H1 (cell line): Measurements from ENCODE around the gene CNTNAP3B. TPM values are rescaled to one million over a fixed set of nuclear protein-coding genes. Genes with fewer than 3 reads are reported as not detected.
"Not testable (repeated sequence)": the region's sequence is repeated elsewhere in the genome, so short reads cannot be mapped to it uniquely, and the experiment has no call there.

Experiments
- CTCF ChIA-PET: fragments of 300-600 bp; sonication (Branson Sonifier 250); formaldehyde crosslinking; loops from one replicate; lab custom pipeline; 2021; ENCODE audit not compliant: partially characterized antibody; lab: Charles Lee
- POLR2A ChIA-PET: fragments of 300-600 bp; sonication (Branson Sonifier 250); formaldehyde crosslinking; loops from one replicate; lab custom pipeline; 2021; ENCODE audit warnings: inconsistent platforms; ENCODE audit not compliant: partially characterized antibody; lab: Charles Lee
- DNase-seq, 2 experiments: peaks; one replicate each; pipeline versions ENCODE4 v3.0.0 to v3.0.0-alpha.2; 2010 to 2022; ENCODE audit warnings: low spot score in 2 of 2, low read depth in 1 of 2, mixed read lengths in 1 of 2
- FAIRE-seq: peaks from 2 replicates; lab custom pipeline; 2011; peaks lifted over from hg19 to GRCh38; lab: Jason Lieb, UNC
- H2AFZ ChIP-seq: 2 replicates; pipeline ENCODE4 v1.8.1; 2012; ENCODE audit warnings: low read length, inconsistent platforms
- H2AK5ac ChIP-seq: 2 replicates; pipeline ENCODE4 v1.6.1; 2013; ENCODE audit warnings: low read depth, low read length
- H2BK120ac ChIP-seq: replicated peaks from 2 replicates; pipeline ENCODE3; 2013; ENCODE audit warnings: low read depth, low read length, inconsistent platforms
- H2BK12ac ChIP-seq: 2 replicates; pipeline ENCODE4 v1.6.1; 2013; ENCODE audit warnings: low read depth, low read length
- H2BK15ac ChIP-seq: 2 replicates; pipeline ENCODE4 v1.6.1; 2013; ENCODE audit warnings: low read length
- H2BK20ac ChIP-seq: 2 replicates; pipeline ENCODE4 v1.6.1; 2013; ENCODE audit warnings: low read length
- H2BK5ac ChIP-seq: 2 replicates; pipeline ENCODE4 v1.6.1; 2013; ENCODE audit warnings: low read depth, low read length
- H3K14ac ChIP-seq: 2 replicates; pipeline ENCODE4 v1.6.1; 2013; ENCODE audit warnings: inconsistent platforms; ENCODE audit not compliant: insufficient read length
- H3K18ac ChIP-seq: 2 replicates; pipeline ENCODE4 v1.6.1; 2013; ENCODE audit warnings: low read length; ENCODE audit errors: extremely low read depth
- H3K23ac ChIP-seq: 2 replicates; pipeline ENCODE4 v1.6.1; 2013; ENCODE audit warnings: inconsistent platforms; ENCODE audit not compliant: insufficient read length
- H3K23me2 ChIP-seq: 2 replicates; pipeline ENCODE4 v1.6.1; 2013; ENCODE audit warnings: low read depth, low read length
- H3K27ac ChIP-seq: 2 replicates; pipeline ENCODE4 v1.6.1; 2011; ENCODE audit warnings: low read depth, low read length, inconsistent platforms
- H3K27me3 ChIP-seq, 4 experiments: replicated peaks in 1 of 4; 1 replicate in 1 of 4; 2 replicates in 3 of 4; pipeline versions ENCODE4 v1.6.1 to v1.8.1; 2011 to 2013; ENCODE audit warnings: low read length in 3 of 4, mild to moderate bottlenecking in 3 of 4, inconsistent platforms in 2 of 4, mixed read lengths in 2 of 4, moderate library complexity in 1 of 4; ENCODE audit not compliant: control insufficient read depth in 3 of 4, insufficient read depth in 3 of 4; ENCODE audit errors: extremely low read depth in 1 of 4
- H3K36me3 ChIP-seq, 4 experiments: 2 replicates each; pipeline versions ENCODE4 v1.6.1 to v1.8.1; 2011 to 2013; ENCODE audit warnings: mild to moderate bottlenecking in 4 of 4, low read length in 3 of 4, moderate library complexity in 2 of 4, control low read depth in 1 of 4, inconsistent platforms in 1 of 4; ENCODE audit not compliant: insufficient read depth in 4 of 4, control insufficient read depth in 2 of 4
- H3K4ac ChIP-seq: replicated peaks from 2 replicates; pipeline ENCODE3; 2013; ENCODE audit warnings: low read length, low read depth, mixed read lengths, inconsistent platforms; ENCODE audit not compliant: insufficient read length
- H3K4me1 ChIP-seq, 4 experiments: replicated peaks in 1 of 4; 1 replicate in 1 of 4; 2 replicates in 3 of 4; pipeline versions ENCODE4 v1.6.1 to v1.8.1; 2011 to 2013; ENCODE audit warnings: low read length in 3 of 4, inconsistent platforms in 2 of 4, mixed read lengths in 1 of 4; ENCODE audit not compliant: insufficient read depth in 4 of 4, control insufficient read depth in 3 of 4
- H3K4me2 ChIP-seq, 2 experiments: 2 replicates each; pipeline versions ENCODE4 v1.6.1 to v1.8.1; 2011 to 2013; ENCODE audit warnings: low read depth in 2 of 2, low read length in 2 of 2, control low read depth in 1 of 2, inconsistent platforms in 1 of 2, mild to moderate bottlenecking in 1 of 2; ENCODE audit not compliant: insufficient read depth in 1 of 2
- H3K4me3 ChIP-seq, 4 experiments: fragments of 200-600, 300-600 bp in 1 of 4; sonication (generic), shearing (Covaris generic), sonication (Bioruptor Twin) in 1 of 4; 2 replicates each; pipeline versions ENCODE4 v1.5.1 to v1.8.1; 2011 to 2016; ENCODE audit warnings: low read length in 4 of 4, low read depth in 3 of 4, control low read depth in 2 of 4, inconsistent platforms in 2 of 4, mild to moderate bottlenecking in 2 of 4, mixed read lengths in 1 of 4, moderate library complexity in 1 of 4; ENCODE audit not compliant: insufficient read depth in 2 of 4; ENCODE audit errors: extremely low read depth in 1 of 4
- H3K56ac ChIP-seq: replicated peaks from 2 replicates; pipeline ENCODE3; 2013; ENCODE audit warnings: low read depth, mild to moderate bottlenecking, mixed read lengths, low read length, inconsistent platforms; ENCODE audit not compliant: insufficient read length
- H3K79me1 ChIP-seq: 2 replicates; pipeline ENCODE4 v1.6.1; 2013; ENCODE audit warnings: low read depth, low read length, control low read depth
- H3K79me2 ChIP-seq, 2 experiments: 2 replicates each; pipeline versions ENCODE4 v1.6.1 to v1.8.1; 2012 to 2013; ENCODE audit warnings: low read length in 2 of 2, mild to moderate bottlenecking in 2 of 2, inconsistent platforms in 1 of 2; ENCODE audit not compliant: insufficient read depth in 2 of 2, control insufficient read depth in 1 of 2
- H3K9ac ChIP-seq, 4 experiments: replicated peaks in 1 of 4; 1 replicate in 1 of 4; 2 replicates in 3 of 4; pipeline versions ENCODE4 v1.6.1 to v1.8.1; 2011 to 2013; ENCODE audit warnings: low read depth in 3 of 4, low read length in 3 of 4, control low read depth in 2 of 4, mild to moderate bottlenecking in 2 of 4, moderate library complexity in 2 of 4, inconsistent platforms in 1 of 4; ENCODE audit errors: extremely low read depth in 1 of 4
- H3K9me3 ChIP-seq, 2 experiments: 2 replicates each; pipeline versions ENCODE4 v1.6.1 to v1.8.1; 2012 to 2013; ENCODE audit warnings: mild to moderate bottlenecking in 2 of 2, moderate library complexity in 2 of 2, control low read depth in 1 of 2, inconsistent platforms in 1 of 2, low read depth in 1 of 2, low read length in 1 of 2, mixed read lengths in 1 of 2; ENCODE audit not compliant: insufficient read depth in 2 of 2
- H4K20me1 ChIP-seq, 2 experiments: replicated peaks in 1 of 2; 2 replicates each; pipeline versions ENCODE3 to v1.8.1; 2011 to 2013; ENCODE audit warnings: inconsistent platforms in 2 of 2, low read length in 2 of 2, mild to moderate bottlenecking in 1 of 2; ENCODE audit not compliant: insufficient read depth in 2 of 2, control insufficient read depth in 1 of 2
- H4K5ac ChIP-seq: 2 replicates; pipeline ENCODE4 v1.6.1; 2013; ENCODE audit warnings: low read length, low read depth, mixed read lengths, inconsistent platforms; ENCODE audit not compliant: insufficient read length
- H4K8ac ChIP-seq: 2 replicates; pipeline ENCODE4 v1.8.0; 2013; ENCODE audit warnings: mild to moderate bottlenecking, moderate library complexity, low read length, inconsistent platforms; ENCODE audit not compliant: insufficient read depth; ENCODE audit errors: extremely low read depth
- H4K91ac ChIP-seq: replicated peaks from 2 replicates; pipeline ENCODE3; 2013; ENCODE audit warnings: low read length, mixed read lengths, inconsistent platforms; ENCODE audit not compliant: insufficient read length
- WGBS, 2 experiments: shearing (Covaris generic) in 1 of 2; methylation state at CpG; one replicate each; pipeline versions ENCODE4 v1.1.6 to v1.1.7; 2013 to 2015; ENCODE audit warnings: low lambda C conversion rate in 2 of 2, mixed read lengths in 2 of 2, inconsistent platforms in 1 of 2, low coverage in 1 of 2, missing lambda C conversion rate in 1 of 2; ENCODE audit not compliant: insufficient replicate concordance in 2 of 2, insufficient coverage in 1 of 2, insufficient read length in 1 of 2; ENCODE audit errors: extremely low coverage in 1 of 2, missing lambda C conversion rate in 1 of 2; 5-methylcytosine and 5-hydroxymethylcytosine counted together
- polyA plus RNA-seq, 7 experiments: library from polyadenylated mRNA; depleted of rRNA in 3 of 7; stranded (reverse) in 5 of 7; unstranded in 2 of 7; fragments of >200 nt in 5 of 7; fragments of 200-250 nt in 2 of 7; gene quantifications; 1 replicate in 5 of 7; 2 replicates in 1 of 7; 4 replicates in 1 of 7; pipeline versions ENCODE4 v1.2.1 to v1.2.3, GENCODE V29; 2011 to 2013; ENCODE audit warnings: missing spikeins in 2 of 7, mixed read lengths in 2 of 7
- total RNA-seq: library from RNA; stranded (reverse); fragmentation: NEBNext Ultra II Directional; extraction: Animal tissue kit (Norgen Biotek cat#: 25700); gene quantifications from 2 replicates; pipeline ENCODE4 v1.2.1, GENCODE V29; 2021

CNTNAP3B gene
- total and polyA plus RNA-seq, 2 of the 8 experiments (the other 6 are each of a cell fraction or from before 2014, with no cell fraction given): 1.3 to 2.9 TPM

GRCh38 chr9:42080376-42080775 is 48.9 kb downstream of the CNTNAP3B start:
- H3K14ac ChIP-seq, POLR2A ChIA-PET, H3K9ac ChIP-seq, FAIRE-seq, H4K8ac ChIP-seq, CTCF ChIA-PET, H3K27ac ChIP-seq, H3K36me3 ChIP-seq, H3K4me1 ChIP-seq, H3K79me1 ChIP-seq, H4K5ac ChIP-seq, H3K4ac ChIP-seq, H3K4me2 ChIP-seq, H3K9me3 ChIP-seq, H3K4me3 ChIP-seq, H3K23me2 ChIP-seq, H3K18ac ChIP-seq, H3K23ac ChIP-seq, H2AK5ac ChIP-seq, H2BK20ac ChIP-seq, H3K79me2 ChIP-seq, DNase-seq, H3K56ac ChIP-seq, H2BK120ac ChIP-seq, H2BK15ac ChIP-seq, H2BK12ac ChIP-seq, H2AFZ ChIP-seq, H3K27me3 ChIP-seq, H4K20me1 ChIP-seq, H4K91ac ChIP-seq, H2BK5ac ChIP-seq: not testable (repeated sequence)
- 100% methylated on average over 2 of the region's 2 CpGs; no CpG with 5 or more reads in 1 of the 2 experiments for WGBS, 2 experiments

DNA sequence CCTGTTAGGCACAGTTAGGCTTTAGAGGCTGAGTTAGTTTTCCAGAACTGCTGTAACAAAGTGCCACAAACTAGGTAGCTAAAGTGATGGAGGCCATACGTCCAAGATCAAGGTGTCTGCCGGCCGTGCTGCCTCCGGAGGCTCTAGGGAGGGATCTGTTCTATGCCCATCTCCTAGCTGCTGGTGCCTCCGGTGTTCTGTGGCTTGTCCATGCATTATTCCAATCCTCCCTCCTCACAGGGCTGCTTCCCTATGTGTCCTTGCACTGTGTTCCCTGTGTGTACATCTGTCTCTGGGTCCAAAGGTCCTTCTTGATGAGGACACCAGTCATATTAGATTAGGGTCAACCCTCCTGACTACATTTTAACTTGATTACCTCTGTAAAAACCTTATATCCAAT is 54.4 kb downstream of the CNTNAP3B start:
- H3K36me3 ChIP-seq, H4K20me1 ChIP-seq, FAIRE-seq, H3K27me3 ChIP-seq, H3K18ac ChIP-seq, DNase-seq, POLR2A ChIA-PET, H3K79me2 ChIP-seq, H2AK5ac ChIP-seq, H4K91ac ChIP-seq, H3K14ac ChIP-seq, H3K4me2 ChIP-seq, H3K4me3 ChIP-seq, H3K9ac ChIP-seq, H3K9me3 ChIP-seq, H4K8ac ChIP-seq, H2BK120ac ChIP-seq, H2BK5ac ChIP-seq, CTCF ChIA-PET, H3K4me1 ChIP-seq, H2AFZ ChIP-seq, H3K23ac ChIP-seq, H4K5ac ChIP-seq, H3K27ac ChIP-seq, H2BK15ac ChIP-seq, H2BK12ac ChIP-seq, H3K79me1 ChIP-seq, H3K56ac ChIP-seq, H3K4ac ChIP-seq, H3K23me2 ChIP-seq, H2BK20ac ChIP-seq: not testable (repeated sequence)
- WGBS, 2 experiments: 87% methylated on average over 5 of the region's 5 CpGs; no CpG with 5 or more reads in 1 of the 2 experiments
